AG08395 (cell line): Measurements from ENCODE around the gene WDR35.

Source experiments
- DNase-seq: peaks from one replicate; pipeline ENCODE4 v3.0.0; 2012; ENCODE audit warnings: mixed read lengths, low spot score

WDR35 gene

GRCh38 chr2:19870792-19871191 is 119.1 kb downstream of the WDR35 start:
- no peak for DNase-seq

GRCh38 chr2:19868701-19869580 is 121.0 kb downstream of the WDR35 start:
- peak; percentile 57 for DNase-seq

- DNase-seq: no peak
Observed at GRCh38 chr2:19868224-19868623, 121.7 kb downstream of the WDR35 start.

GRCh38 chr2:19866771-19867170 is 123.1 kb downstream of the WDR35 start:
- no peak for DNase-seq

- no peak for DNase-seq
Observed at GRCh38 chr2:19865151-19865550, 124.8 kb downstream of the WDR35 start.

GRCh38 chr2:19864381-19864780 is 125.5 kb downstream of the WDR35 start:
- DNase-seq: no peak

- peak; percentile 62 for DNase-seq
Observed at GRCh38 chr2:19863303-19864041, 126.4 kb downstream of the WDR35 start.

GRCh38 chr2:19861813-19862212 is 128.1 kb downstream of the WDR35 start:
- peak; percentile 33 for DNase-seq
